ENCODE data around the gene PATJ. TPM values are rescaled to one million over a fixed set of nuclear protein-coding genes. Genes with fewer than 3 reads are reported as not detected.
"Not testable (repeated sequence)": the region's sequence is repeated elsewhere in the genome, so short reads cannot be mapped to it uniquely, and the experiment has no call there.

PATJ gene
- total RNA-seq, 2 experiments from 2014 or later, result 6.8 to 13.7 TPM

GRCh38 chr1:61757950-61758349, 15.7 kb downstream of the PATJ start:
- Mint-ChIP-seq H3K4me3 (no peak overlapping the region), H3K9me3 (ENCODE audit: low read depth) (no peaks in the 10 kb centered on the region), H3K4me1 (peaks cover 4% of the 10 kb centered on the region), H3K27ac (no peak overlapping the region), H3K27me3 (no peaks in the 10 kb centered on the region), H3K36me3 (no peaks in the 10 kb centered on the region)
- DNase-seq, result no peak
- CTCF ChIA-PET, result interaction anchor here (1.2 kb wide), 1 partner anchor 9 kb away, joined by 3 read pairs; no protein-coding TSS in a partner anchor
- ATAC-seq, result no peak

- Mint-ChIP-seq H3K4me1 (peaks cover 4% of the 10 kb centered on the region), H3K27ac (no peak overlapping the region), H3K36me3 (peaks cover 2% of the 10 kb centered on the region), H3K4me3 (no peak overlapping the region), H3K27me3 (no peaks in the 10 kb centered on the region), H3K9me3 (ENCODE audit: low read depth) (no peaks in the 10 kb centered on the region)
- CTCF ChIA-PET, result no interaction called here
- ATAC-seq (no peak), DNase-seq (no peak)
These were observed 27.9 kb downstream of the PATJ start for GRCh38 chr1:61770131-61770530.

- Mint-ChIP-seq H3K27ac (no peak overlapping the region), H3K9me3 (ENCODE audit: low read depth) (no peaks in the 10 kb centered on the region), H3K4me1 (peaks cover 3% of the 10 kb centered on the region), H3K36me3 (peaks cover 6% of the 10 kb centered on the region), H3K4me3 (no peak overlapping the region), H3K27me3 (no peaks in the 10 kb centered on the region)
- CTCF ChIA-PET, result no interaction called here
- no peak for ATAC-seq
- DNase-seq, result no peak
These were observed 33.8 kb downstream of the PATJ start for GRCh38 chr1:61776091-61776490.

- ATAC-seq (no peak), DNase-seq (no peak)
- Mint-ChIP-seq H3K27ac (no peak overlapping the region), H3K36me3 (peaks cover 6% of the 10 kb centered on the region), H3K4me1 (peaks cover 25% of the 10 kb centered on the region), H3K4me3 (no peak overlapping the region), H3K9me3 (ENCODE audit: low read depth) (no peaks in the 10 kb centered on the region), H3K27me3 (no peaks in the 10 kb centered on the region)
- CTCF ChIA-PET, result interaction anchor here (1.0 kb wide), 1 partner anchor 12 kb away, joined by 3 read pairs; no protein-coding TSS in a partner anchor
These were observed 37.0 kb downstream of the PATJ start for GRCh38 chr1:61779231-61779630.

GRCh38 chr1:61781151-61781550, 38.9 kb downstream of the PATJ start:
- peaks cover 12% of the 10 kb centered on the region for H3K36me3 Mint-ChIP-seq
- no peak for DNase-seq
- no peaks in the 10 kb centered on the region for H3K27me3 Mint-ChIP-seq
- no peak overlapping the region for H3K27ac Mint-ChIP-seq
- H3K4me1 Mint-ChIP-seq, result peaks cover 25% of the 10 kb centered on the region
- ATAC-seq, result no peak
- no peaks in the 10 kb centered on the region for H3K9me3 Mint-ChIP-seq (ENCODE audit: low read depth)
- CTCF ChIA-PET, result no interaction called here
- H3K4me3 Mint-ChIP-seq, result no peak overlapping the region

- Mint-ChIP-seq H3K36me3 (peaks cover 15% of the 10 kb centered on the region), H3K4me3 (no peak overlapping the region), H3K9me3 (ENCODE audit: low read depth) (no peaks in the 10 kb centered on the region), H3K4me1 (peaks cover 25% of the 10 kb centered on the region), H3K27ac (peak overlapping the region; percentile 82), H3K27me3 (no peaks in the 10 kb centered on the region)
- ATAC-seq (peak; percentile 91), DNase-seq (peak; percentile 80)
- CTCF ChIA-PET, result no interaction called here
These were observed 40.5 kb downstream of the PATJ start for GRCh38 chr1:61782771-61783170.

GRCh38 chr1:61784726-61785125, 42.4 kb downstream of the PATJ start:
- ATAC-seq (no peak), DNase-seq (no peak)
- Mint-ChIP-seq H3K9me3 (ENCODE audit: low read depth) (no peaks in the 10 kb centered on the region), H3K36me3 (peaks cover 12% of the 10 kb centered on the region), H3K27me3 (no peaks in the 10 kb centered on the region), H3K27ac (no peak overlapping the region), H3K4me3 (no peak overlapping the region), H3K4me1 (peaks cover 25% of the 10 kb centered on the region)
- CTCF ChIA-PET, result no interaction called here

GRCh38 chr1:61790837-61791236, 48.6 kb downstream of the PATJ start:
- no peak overlapping the region for H3K4me3 Mint-ChIP-seq
- H3K36me3 Mint-ChIP-seq, result peaks cover 9% of the 10 kb centered on the region
- no peaks in the 10 kb centered on the region for H3K27me3 Mint-ChIP-seq
- no peak for DNase-seq
- ATAC-seq, result no peak
- H3K9me3 Mint-ChIP-seq (ENCODE audit: low read depth), result no peaks in the 10 kb centered on the region
- CTCF ChIA-PET, result no interaction called here
- no peak overlapping the region for H3K27ac Mint-ChIP-seq
- H3K4me1 Mint-ChIP-seq, result no peaks in the 10 kb centered on the region

- DNase-seq (no peak), ATAC-seq (no peak)
- Mint-ChIP-seq H3K4me3 (no peak overlapping the region), H3K4me1 (peaks cover 8% of the 10 kb centered on the region), H3K27ac (no peak overlapping the region), H3K9me3 (ENCODE audit: low read depth) (no peaks in the 10 kb centered on the region), H3K27me3 (no peaks in the 10 kb centered on the region), H3K36me3 (peaks cover 25% of the 10 kb centered on the region)
- CTCF ChIA-PET, result no interaction called here
These were observed 54.9 kb downstream of the PATJ start for GRCh38 chr1:61797045-61797755.

GRCh38 chr1:61801047-61801446, 58.8 kb downstream of the PATJ start:
- DNase-seq; ATAC-seq; CTCF ChIA-PET; H3K27ac Mint-ChIP-seq; H3K4me1 Mint-ChIP-seq; H3K9me3 Mint-ChIP-seq (ENCODE audit: low read depth); H3K4me3 Mint-ChIP-seq; H3K27me3 Mint-ChIP-seq: not testable (repeated sequence)
- H3K36me3 Mint-ChIP-seq, result peaks cover 26% of the 10 kb centered on the region

- H3K36me3 Mint-ChIP-seq, result peaks cover 3% of the 10 kb centered on the region
- no peak overlapping the region for H3K27ac Mint-ChIP-seq
- H3K4me3 Mint-ChIP-seq, result no peak overlapping the region
- no peaks in the 10 kb centered on the region for H3K27me3 Mint-ChIP-seq
- CTCF ChIA-PET, result no interaction called here
- DNase-seq (no peak), ATAC-seq (no peak)
- no peaks in the 10 kb centered on the region for H3K9me3 Mint-ChIP-seq (ENCODE audit: low read depth)
- no peaks in the 10 kb centered on the region for H3K4me1 Mint-ChIP-seq
These were observed 65.4 kb downstream of the PATJ start for GRCh38 chr1:61807606-61808140.

GRCh38 chr1:61808321-61808720, 66.0 kb downstream of the PATJ start:
- Mint-ChIP-seq H3K4me3 (no peak overlapping the region), H3K9me3 (ENCODE audit: low read depth) (no peaks in the 10 kb centered on the region), H3K36me3 (peaks cover 2% of the 10 kb centered on the region), H3K27ac (no peak overlapping the region), H3K4me1 (no peaks in the 10 kb centered on the region), H3K27me3 (no peaks in the 10 kb centered on the region)
- CTCF ChIA-PET, result interaction anchor here (0.6 kb wide), 1 partner anchor 1086 kb away, joined by 3 read pairs; no protein-coding TSS in a partner anchor
- DNase-seq, result no peak
- ATAC-seq, result no peak

GRCh38 chr1:61808968-61809367, 66.7 kb downstream of the PATJ start:
- peaks cover 2% of the 10 kb centered on the region for H3K36me3 Mint-ChIP-seq
- ATAC-seq, result no peak
- H3K4me3 Mint-ChIP-seq, result no peak overlapping the region
- no peaks in the 10 kb centered on the region for H3K27me3 Mint-ChIP-seq
- H3K4me1 Mint-ChIP-seq, result no peaks in the 10 kb centered on the region
- H3K9me3 Mint-ChIP-seq (ENCODE audit: low read depth), result no peaks in the 10 kb centered on the region
- DNase-seq, result no peak
- no peak overlapping the region for H3K27ac Mint-ChIP-seq
- CTCF ChIA-PET, result interaction anchor here (0.6 kb wide), 1 partner anchor 1085 kb away, joined by 3 read pairs; no protein-coding TSS in a partner anchor

- DNase-seq (no peak), ATAC-seq (no peak)
- H3K27me3 Mint-ChIP-seq, result no peaks in the 10 kb centered on the region
- H3K4me3 Mint-ChIP-seq, result no peak overlapping the region
- CTCF ChIA-PET, result no interaction called here
- H3K36me3 Mint-ChIP-seq, result no peaks in the 10 kb centered on the region
- H3K4me1 Mint-ChIP-seq, result no peaks in the 10 kb centered on the region
- H3K9me3 Mint-ChIP-seq (ENCODE audit: low read depth), result no peaks in the 10 kb centered on the region
- no peak overlapping the region for H3K27ac Mint-ChIP-seq
These were observed 70.6 kb downstream of the PATJ start for GRCh38 chr1:61812916-61813315.

All from activated CD8-positive, alpha-beta memory T cell treated with anti-CD3 and anti-CD28 coated beads, Interleukin-2, amount 10 ng/mL, durations not matched to agents 7 days and 5 days (primary cell).